ENCODE results near the gene SLC17A9. TPM values are rescaled to one million over a fixed set of nuclear protein-coding genes. Genes with fewer than 3 reads are reported as not detected.

Gene SLC17A9
- total and polyA plus RNA-seq, 10 donors, result 18.8 to 95.3 (median 34.2) TPM

GRCh38 chr20:62938105-62938888 lies 14.2 kb upstream of the SLC17A9 start, which contains the start of gene GID8:
GID8 (plus strand) TSS chr20:62938147; CDS start chr20:62941503, 3,356 bp downstream.
- 0 to 2% (median 1%) methylated on average over 18 to 79 of the region's 79 CpGs for WGBS, 5 donors
- no peaks in the 10 kb centered on the region for H3K27me3 ChIP-seq (replicated peaks in 1 of 7)
- H3K9me3 ChIP-seq, result no peaks in the 10 kb centered on the region
- H3K27ac ChIP-seq, result peak within 1 kb of the TSS; percentile 83 to 96 (median 94)
- peak within 1 kb of the TSS; percentile 75 to 98 (median 96) for H3K4me3 ChIP-seq
- intact Hi-C loops (cut with DNase I; ENCODE audit: low total_unique reads), result no loop called here
- peaks cover 0 to 55% (median 26%) of the 10 kb centered on the region in 6 donors for H3K36me3 ChIP-seq
- DNase-seq, result peak; percentile 93
- TF ChIP-seq CTCF (IDR thresholded peaks at IDR 0.05 in 8 of 11, conservative IDR thresholded peaks at IDR 0.05 in 3 of 11), result peak in 1 of 11 experiments; percentile 3
- no peak for TF ChIP-seq POLR2A (IDR thresholded peaks at IDR 0.05)
- H3K4me1 ChIP-seq, result peaks cover 31 to 84% (median 67%) of the 10 kb centered on the region in 6 donors

GRCh38 chr20:62940875-62941274 lies 11.6 kb upstream of the SLC17A9 start:
- no peak for TF ChIP-seq CTCF (IDR thresholded peaks at IDR 0.05 in 8 of 11, conservative IDR thresholded peaks at IDR 0.05 in 3 of 11)
- no peak for TF ChIP-seq POLR2AphosphoS5 (IDR thresholded peaks at IDR 0.05)
- no peaks in the 10 kb centered on the region for H3K27me3 ChIP-seq (replicated peaks in 1 of 7)

GRCh38 chr20:62941792-62942191 lies 10.7 kb upstream of the SLC17A9 start:
- TF ChIP-seq POLR2A (IDR thresholded peaks at IDR 0.05), result no peak
- no peak for TF ChIP-seq POLR2AphosphoS5 (IDR thresholded peaks at IDR 0.05)
- TF ChIP-seq CTCF (IDR thresholded peaks at IDR 0.05 in 8 of 11, conservative IDR thresholded peaks at IDR 0.05 in 3 of 11), result no peak
- no peak overlapping the region for H3K27ac ChIP-seq
- DNase-seq, result no peak
- H3K36me3 ChIP-seq, result peaks cover 0 to 62% (median 56%) of the 10 kb centered on the region in 6 donors
- H3K27me3 ChIP-seq (replicated peaks in 1 of 7), result no peaks in the 10 kb centered on the region
- 70 to 93% (median 90%) methylated on average over 1 of the region's 1 CpG for WGBS, 5 donors
- intact Hi-C loops (cut with DNase I; ENCODE audit: low total_unique reads), result no loop called here
- no peaks in the 10 kb centered on the region for H3K9me3 ChIP-seq
- no peak overlapping the region for H3K4me3 ChIP-seq
- peaks cover 16 to 49% (median 35%) of the 10 kb centered on the region in 6 donors for H3K4me1 ChIP-seq

More at GRCh38 chr20:62940875-62941274, 11.6 kb upstream of the SLC17A9 start:
- no peak overlapping the region for H3K27ac ChIP-seq
- no peaks in the 10 kb centered on the region for H3K9me3 ChIP-seq
- H3K4me1 ChIP-seq, result peaks cover 25 to 58% (median 45%) of the 10 kb centered on the region in 6 donors
- 93 to 95% (median 94%) methylated on average over 8 of the region's 8 CpGs for WGBS, 5 donors
- H3K36me3 ChIP-seq, result peaks cover 0 to 55% (median 47%) of the 10 kb centered on the region in 6 donors
- no peak overlapping the region for H3K4me3 ChIP-seq
- intact Hi-C loops (cut with DNase I; ENCODE audit: low total_unique reads), result no loop called here
- peak; percentile 44 for DNase-seq

- peaks cover 0 to 68% (median 63%) of the 10 kb centered on the region in 6 donors for H3K36me3 ChIP-seq
- no peak overlapping the region for H3K27ac ChIP-seq
- WGBS, 5 donors, result 78 to 100% (median 95%) methylated on average over 2 of the region's 2 CpGs
- DNase-seq, result peak; percentile 45
- TF ChIP-seq CTCF (IDR thresholded peaks at IDR 0.05 in 8 of 11, conservative IDR thresholded peaks at IDR 0.05 in 3 of 11) (no peak), POLR2A (IDR thresholded peaks at IDR 0.05) (no peak), POLR2AphosphoS5 (IDR thresholded peaks at IDR 0.05) (no peak)
- no peaks in the 10 kb centered on the region for H3K27me3 ChIP-seq (replicated peaks in 1 of 7)
- H3K4me3 ChIP-seq, result no peak overlapping the region
- intact Hi-C loops (cut with DNase I; ENCODE audit: low total_unique reads), result no loop called here
- H3K9me3 ChIP-seq, result no peaks in the 10 kb centered on the region
- H3K4me1 ChIP-seq, result peaks cover 13 to 43% (median 31%) of the 10 kb centered on the region in 6 donors
Observed at GRCh38 chr20:62942456-62942855, 10.1 kb upstream of the SLC17A9 start.

Measured in spleen (tissue), 11 donors.